ENCODE measurements around the gene FBXO24.
A peak's percentile ranks its signal among the peaks of the same experiment; 100 is the strongest.

FBXO24 gene

DNA sequence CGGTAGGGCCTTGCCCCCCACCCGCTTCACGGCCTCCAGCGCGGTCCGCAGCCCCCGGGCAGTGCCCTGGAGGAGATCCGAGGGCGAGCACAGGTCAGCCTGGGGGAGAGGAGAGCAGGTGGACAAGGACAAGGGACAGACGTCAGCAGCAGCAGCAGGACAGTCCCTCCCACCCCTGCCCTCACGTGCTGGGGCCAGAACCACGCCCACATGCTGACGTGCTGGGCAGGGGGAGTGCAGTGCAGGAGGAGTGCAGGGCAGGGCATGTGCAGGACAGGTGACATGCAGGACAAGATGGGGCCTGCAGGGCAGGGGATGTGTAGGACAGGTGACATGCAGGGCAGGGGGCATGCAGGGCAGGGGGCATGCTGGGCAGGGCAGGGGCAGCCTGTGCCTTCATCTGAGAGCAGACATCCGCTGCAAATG, 10.9 kb upstream of the FBXO24 start:
- no peak for DNase-seq

DNA sequence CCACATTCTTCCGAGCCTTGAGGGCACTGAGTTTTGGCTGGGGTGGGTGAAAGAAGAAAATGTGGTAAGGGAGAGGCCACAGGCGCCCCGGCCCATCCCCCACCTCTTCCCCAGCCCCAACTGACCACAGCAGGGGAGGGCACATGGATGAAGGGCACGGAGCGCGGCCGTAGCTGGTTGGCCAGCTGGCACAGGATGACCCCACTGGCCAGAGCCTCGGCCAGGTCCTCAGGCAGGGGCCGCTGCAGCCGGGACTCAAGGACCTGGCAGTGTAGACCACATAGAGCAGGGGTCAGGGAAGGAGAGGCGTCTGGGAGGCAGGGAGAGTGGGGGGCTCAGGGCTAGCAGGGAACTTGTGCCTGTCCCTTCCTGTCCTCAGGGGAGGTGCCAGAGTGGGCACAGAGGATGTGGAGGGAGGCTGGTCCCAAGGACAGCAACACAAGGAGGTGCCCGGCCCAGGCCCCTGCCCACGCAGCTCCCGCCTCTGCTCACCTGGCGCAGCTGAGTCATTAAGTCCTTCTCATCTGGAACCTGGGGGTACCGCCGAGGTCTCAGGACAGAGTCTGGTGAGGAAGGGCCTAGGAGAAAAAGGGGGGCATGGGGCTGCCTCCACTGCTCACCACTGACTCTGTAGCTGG, 10.3 kb upstream of the FBXO24 start:
- DNase-seq = no peak

GRCh38 chr7:100576384-100576993, 9.6 kb upstream of the FBXO24 start:
- DNase-seq = no peak

DNA sequence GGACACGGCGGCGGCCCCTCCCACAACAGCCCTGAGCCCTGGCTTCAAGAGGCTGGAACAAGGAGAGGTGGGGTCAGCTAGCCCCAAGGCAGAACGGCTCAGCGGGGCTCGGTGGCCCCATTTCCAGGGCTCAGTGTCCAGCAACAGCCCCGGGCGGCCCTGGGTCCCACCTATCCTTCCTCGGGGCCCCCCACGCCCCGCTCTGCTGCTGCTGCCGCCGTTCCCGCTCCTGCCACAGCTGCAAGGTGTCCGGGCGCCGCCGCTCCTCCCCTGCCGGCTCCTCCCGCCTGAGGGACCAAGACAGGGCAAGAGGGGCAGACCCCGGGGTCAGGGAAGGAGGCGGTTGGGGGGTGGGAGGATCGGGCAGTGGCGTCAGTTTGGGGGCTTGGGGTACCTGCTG, 9.0 kb upstream of the FBXO24 start:
- DNase-seq = no peak

DNA sequence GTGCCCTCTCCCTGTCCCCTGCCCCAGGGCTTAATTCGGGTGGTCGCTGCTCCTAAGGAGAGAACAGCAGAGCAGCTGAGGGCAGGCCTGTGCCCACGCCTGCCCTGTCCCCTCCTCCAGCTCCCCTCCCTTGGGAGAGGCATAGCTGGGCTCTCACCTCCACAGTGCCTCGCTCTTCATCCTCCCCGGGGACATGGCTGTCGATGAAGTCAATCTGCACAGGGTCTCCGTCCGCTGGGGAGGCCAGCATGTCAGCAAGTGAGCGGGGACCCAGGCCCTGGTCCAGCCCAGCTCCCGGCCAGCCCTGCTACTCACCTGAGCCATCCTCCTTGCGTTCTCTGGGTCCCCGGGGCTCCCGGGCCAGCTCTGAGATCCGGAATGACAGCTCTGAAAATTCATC, 8.6 kb upstream of the FBXO24 start:
- DNase-seq = no peak

GRCh38 chr7:100578246-100579183, 7.6 kb upstream of the FBXO24 start:
- no peak for DNase-seq

DNA sequence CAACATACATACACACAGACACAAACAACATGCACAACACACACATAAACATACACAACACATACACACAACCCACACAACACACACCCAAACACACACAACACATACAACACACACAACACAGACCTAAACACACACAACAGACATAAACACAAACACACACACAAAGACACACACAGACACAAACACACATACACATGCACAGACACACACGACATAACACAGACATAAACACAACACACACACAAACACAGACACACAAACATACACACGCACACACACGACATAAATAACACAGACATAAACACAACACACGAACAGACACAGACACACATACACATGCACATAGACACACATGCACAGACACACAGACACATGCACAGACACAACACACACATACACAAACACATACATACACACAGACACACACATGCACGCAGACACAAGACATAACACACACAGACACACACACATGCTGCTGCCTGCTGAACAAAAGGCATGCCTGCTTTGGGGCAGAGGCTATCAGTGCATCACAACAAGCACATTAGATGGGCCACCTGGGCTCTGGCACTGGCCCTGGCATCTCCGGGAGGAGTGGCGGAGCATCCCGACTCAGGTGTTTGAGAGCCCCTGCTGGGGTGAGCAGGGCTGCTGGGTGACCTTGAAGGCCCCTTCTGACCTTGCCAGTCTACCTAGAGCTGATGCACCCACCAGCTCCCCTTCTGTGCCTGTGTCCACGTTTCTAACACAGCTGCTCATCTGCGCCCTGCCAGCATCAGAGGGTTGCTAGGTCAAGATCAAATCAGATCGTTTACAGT, 5.5 kb upstream of the FBXO24 start:
- DNase-seq = no peak

DNA sequence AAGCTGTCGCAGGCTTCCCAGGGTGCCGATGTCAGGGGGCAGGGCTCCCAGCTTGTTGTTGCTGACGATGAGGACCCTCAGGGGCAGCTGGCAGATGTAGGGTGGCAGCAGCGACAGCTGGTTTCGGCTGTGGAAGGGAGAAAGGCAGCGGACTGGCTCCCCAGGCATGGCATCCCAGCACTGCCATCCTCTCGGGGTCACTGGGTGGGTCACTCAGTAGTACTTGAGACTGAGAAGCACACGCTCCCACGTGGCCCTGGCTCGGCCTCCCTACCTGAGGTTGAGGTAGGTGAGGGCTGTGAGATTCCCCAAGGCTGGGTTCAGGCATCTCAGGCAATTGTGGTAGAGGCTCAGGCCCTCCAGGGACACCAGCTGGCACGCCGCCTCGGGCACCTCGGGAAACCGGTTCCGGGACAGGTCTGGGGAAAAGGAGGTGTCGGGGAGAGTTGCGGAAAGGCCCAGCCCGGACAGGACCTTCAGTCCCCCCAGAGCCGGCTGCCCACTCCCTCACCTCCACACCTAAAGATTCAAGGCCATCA, 4.0 kb upstream of the FBXO24 start:
- no peak for DNase-seq

DNA sequence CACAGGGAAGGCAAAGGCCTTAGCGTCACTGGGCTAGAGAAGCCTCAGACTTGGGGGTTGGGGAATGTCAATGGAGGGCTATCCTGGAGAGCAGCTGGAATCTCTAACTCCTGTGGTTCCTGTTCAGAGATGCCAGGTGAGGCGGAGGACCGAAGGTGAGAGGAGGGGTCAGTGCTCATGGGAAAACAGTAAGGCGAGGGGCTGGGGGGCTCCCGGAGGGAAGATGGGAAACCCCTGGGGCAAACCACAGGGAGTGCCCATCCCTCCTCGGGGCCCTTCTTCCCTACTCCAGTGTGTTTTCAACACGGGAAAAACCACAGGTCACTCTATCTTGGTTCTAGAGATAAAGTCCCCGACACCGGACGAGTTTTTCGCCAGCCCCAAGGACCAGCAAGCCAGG, 3.5 kb upstream of the FBXO24 start:
- no peak for DNase-seq

DNA sequence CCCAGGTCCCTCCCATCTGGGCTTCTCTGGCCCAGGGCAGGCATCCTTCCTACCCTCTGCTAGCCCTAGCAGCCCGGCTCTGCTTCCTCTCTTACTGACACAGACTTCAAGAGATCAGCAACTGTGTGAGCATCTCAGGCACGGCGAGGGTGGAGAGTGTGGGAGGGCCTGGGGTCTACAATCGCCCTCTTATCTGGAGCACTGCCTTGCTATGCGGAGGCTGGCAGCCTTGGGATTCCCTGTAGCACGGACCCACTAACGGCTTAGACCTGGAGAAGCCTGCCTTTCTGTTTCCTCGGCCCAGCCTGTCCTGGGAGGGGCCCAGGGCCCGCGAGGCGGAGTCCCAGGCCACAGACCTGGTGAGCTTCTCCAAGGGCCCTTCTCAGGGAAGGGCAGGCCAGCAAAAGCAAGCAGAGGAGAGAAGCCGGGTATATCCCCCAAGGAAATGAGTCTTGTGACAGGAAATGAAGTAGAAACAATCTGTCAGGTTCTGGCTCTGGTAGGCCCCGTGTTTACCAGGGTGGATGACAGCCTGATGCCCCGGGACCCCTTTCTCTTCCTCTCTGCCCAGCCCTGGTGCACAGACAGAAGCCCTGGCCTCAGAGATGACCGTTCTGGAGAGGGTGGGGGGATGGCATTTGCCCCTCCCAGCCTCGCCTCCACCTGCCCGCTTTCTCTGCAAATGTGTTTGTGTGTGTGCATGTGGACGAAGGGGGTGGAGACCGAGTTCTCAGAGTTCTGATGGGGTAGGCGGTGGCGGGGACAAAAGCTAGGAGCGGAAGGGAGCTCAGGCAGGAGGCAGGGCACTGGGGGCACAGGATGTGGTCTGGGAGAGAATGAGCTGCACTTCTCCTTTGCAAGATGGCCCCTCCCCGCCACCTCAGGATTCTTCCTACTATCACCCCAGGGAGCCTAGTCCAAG, 2.7 kb upstream of the FBXO24 start:
- peak; percentile 64 for DNase-seq

DNA sequence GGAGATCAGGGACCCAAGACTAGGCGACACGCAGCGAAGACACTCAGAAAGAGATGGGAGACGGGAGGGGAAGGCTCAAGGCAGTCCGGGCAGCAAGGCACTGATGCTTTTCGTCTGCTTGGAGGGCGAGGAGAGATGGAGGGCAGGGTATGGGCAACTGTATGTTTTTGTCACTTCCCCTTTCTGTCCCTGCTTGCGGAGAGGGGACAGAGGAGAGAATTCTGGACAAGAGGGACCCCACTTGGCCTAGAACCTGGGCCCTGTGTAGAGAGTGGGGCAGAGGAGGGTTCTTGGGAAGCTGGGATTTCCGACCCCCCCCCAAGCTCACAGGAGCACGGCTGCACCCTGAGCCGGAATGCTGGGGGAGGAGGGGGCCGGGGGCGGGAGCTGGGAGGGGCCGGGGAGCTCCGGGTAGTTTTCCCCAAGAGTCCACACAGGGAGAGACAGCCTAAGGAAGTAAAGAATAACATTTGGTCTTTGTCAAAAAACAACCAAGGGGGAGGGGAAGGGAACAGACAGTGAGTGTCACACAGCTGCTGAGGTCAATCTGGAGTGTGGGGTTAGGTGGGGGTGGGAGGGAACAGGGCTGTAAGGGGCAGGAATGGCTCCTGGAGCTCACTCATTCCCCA, 2.0 kb upstream of the FBXO24 start:
- DNase-seq = no peak

GRCh38 chr7:100584683-100585510, 1.2 kb upstream of the FBXO24 start:
- no peak for DNase-seq

- peak; percentile 60 for DNase-seq
These were observed 440 bp upstream of the FBXO24 start, which contains the start of gene LRCH4 for GRCh38 chr7:100585511-100586265. LRCH4 (minus strand) TSS chr7:100586129; CDS start chr7:100586100, 29 bp downstream.

- DNase-seq = no peak
These were observed 2.3 kb downstream of the FBXO24 start for GRCh38 chr7:100588438-100588837.

GRCh38 chr7:100589341-100589947, 3.3 kb downstream of the FBXO24 start:
- DNase-seq = no peak

GRCh38 chr7:100590077-100590737, 4.1 kb downstream of the FBXO24 start:
- DNase-seq = no peak

DNA sequence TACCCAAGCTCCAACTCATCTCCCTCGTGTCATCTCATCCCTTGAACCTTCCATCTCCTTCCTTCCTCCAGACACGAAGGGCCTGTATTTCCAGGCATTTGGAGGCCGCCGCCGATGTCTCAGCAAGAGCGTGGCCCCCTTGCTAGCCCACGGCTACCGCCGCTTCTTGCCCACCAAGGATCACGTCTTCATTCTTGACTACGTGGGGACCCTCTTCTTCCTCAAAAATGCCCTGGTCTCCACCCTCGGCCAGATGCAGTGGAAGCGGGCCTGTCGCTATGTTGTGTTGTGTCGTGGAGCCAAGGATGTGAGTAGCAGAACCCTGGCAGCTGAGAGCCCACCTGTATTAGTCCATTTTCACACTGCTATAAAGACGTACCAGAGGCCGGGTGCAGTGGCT, 5.5 kb downstream of the FBXO24 start:
- no peak for DNase-seq

DNA sequence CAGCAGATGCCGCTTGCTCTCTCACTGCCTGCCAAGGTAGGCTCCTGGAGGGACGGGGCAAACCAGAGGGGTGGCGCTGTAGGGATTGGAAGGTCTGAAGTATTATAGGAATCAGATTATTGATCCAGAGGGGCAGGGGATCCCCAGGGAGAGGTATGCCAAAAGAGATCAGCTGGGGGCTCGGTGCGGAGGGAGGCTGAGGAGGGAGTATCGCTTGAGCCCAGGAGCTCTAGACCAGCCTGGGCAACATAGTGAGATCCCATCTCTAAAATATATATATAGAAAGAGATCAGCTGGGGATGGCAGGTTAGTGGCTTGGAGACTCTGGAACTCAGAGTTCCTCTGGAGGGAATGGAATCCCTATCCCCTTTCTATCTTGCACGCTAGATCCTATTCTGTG, 9.1 kb downstream of the FBXO24 start:
- no peak for DNase-seq
